ENCODE data around the gene SIX1.

Gene SIX1

DNA sequence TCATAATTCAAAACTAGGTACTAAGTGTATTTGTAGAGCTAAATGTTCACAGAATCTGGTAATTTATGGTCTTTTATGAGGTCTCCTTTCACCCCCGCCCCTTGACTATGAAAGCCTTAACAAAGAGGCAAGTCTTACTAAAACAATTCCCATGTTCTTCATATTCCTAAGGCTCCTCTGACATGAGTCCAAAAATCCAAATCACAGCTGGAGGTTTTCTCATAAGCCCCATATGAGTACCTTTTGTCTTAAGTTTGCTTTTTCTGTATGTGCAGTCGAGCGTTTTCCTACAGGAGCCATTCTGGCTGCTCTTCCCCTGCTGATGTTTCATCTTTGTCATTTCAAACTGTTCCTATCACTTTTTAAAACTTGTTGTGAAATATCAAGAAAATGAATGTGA lies 55.2 kb downstream of the SIX1 start:
- no peaks in the 10 kb centered on the region for H3K9me3 ChIP-seq (ENCODE audit: control insufficient read depth in 2 of 2, low read length in 2 of 2)
- H3K27me3 ChIP-seq (ENCODE audit: control insufficient read depth in 2 of 2, insufficient read depth in 2 of 2, low read length in 2 of 2): no peaks in the 10 kb centered on the region
- no peaks in the 10 kb centered on the region for H3K36me3 ChIP-seq (ENCODE audit: control insufficient read depth in 2 of 2, insufficient read depth in 2 of 2, low read length in 2 of 2)
- no peak overlapping the region for H3K27ac ChIP-seq (ENCODE audit: low read depth in 2 of 2, low read length in 2 of 2)
- no peak overlapping the region for H3K9ac ChIP-seq (ENCODE audit: low read depth in 1 of 2, low read length in 2 of 2)
- H3K4me3 ChIP-seq (ENCODE audit: low read length in 2 of 2): no peak overlapping the region
- no peaks in the 10 kb centered on the region for H3K4me1 ChIP-seq (ENCODE audit: control insufficient read depth in 2 of 2, insufficient read depth in 2 of 2, low read length in 2 of 2)
